Fibroblast of lung (primary cell): ENCODE results near the gene ZNF76.

ENCODE experiments used
- CTCF ChIP-seq, 2 donors: IDR thresholded peaks in 1 of 2; conservative IDR thresholded peaks in 1 of 2; 1 replicate in 1 of 2; 2 replicates in 1 of 2; pipeline ENCODE4 v1.5.1; 2011 to 2012; ENCODE audit warnings: low read length in 2 of 2, control low read depth in 1 of 2, inconsistent platforms in 1 of 2, low read depth in 1 of 2, mild to moderate bottlenecking in 1 of 2
- EZH2 ChIP-seq: IDR thresholded peaks from 2 replicates; pipeline ENCODE4 v1.5.1; 2012; ENCODE audit warnings: low read length, control low read depth, mild to moderate bottlenecking; ENCODE audit errors: missing control alignments

DNA sequence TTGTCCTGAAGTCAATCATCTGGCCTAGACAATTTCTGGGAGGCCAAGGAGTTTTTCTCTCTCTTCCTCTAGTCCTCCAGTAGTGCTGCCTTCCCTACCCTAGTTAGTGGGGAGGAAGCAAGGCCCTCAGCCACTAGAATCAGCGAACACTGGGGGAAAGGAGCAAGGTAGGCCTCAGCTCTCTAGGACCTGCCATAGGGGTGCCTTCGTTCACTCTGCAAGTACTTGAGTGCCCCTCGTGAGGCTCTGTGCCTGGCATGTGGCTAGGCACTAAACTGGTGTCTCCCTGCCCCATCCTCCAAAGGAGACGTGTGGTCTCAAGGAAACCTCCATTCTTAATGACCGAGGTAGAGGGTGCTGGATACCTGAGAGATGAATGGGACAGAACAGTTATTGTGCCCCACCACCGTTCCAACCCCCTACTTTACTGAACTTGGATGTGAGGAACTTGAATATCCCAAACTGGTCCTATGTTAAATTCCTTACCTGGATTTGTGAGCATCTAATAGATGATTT lies 39.1 kb downstream of the ZNF76 start:
- TF ChIP-seq CTCF (conservative IDR thresholded peaks at IDR 0.05 in 1 of 2, IDR thresholded peaks at IDR 0.05 in 1 of 2; ENCODE audit: low read depth in 1 of 2, low read length in 2 of 2) (no peak), EZH2 (no peak)
